GM12874 (cell line): ENCODE data around the gene HOXB4.

Experiments
- CTCF ChIP-seq: IDR thresholded peaks from 2 replicates; pipeline ENCODE4 v1.5.1; 2011; ENCODE audit warnings: low read depth, mild to moderate bottlenecking, control low read depth, low read length, moderate library complexity; ENCODE audit not compliant: insufficient read depth

The HOXB4 gene

GRCh38 chr17:48592057-48592514, 13.9 kb upstream of the HOXB4 start:
- TF ChIP-seq CTCF, result no peak

- no peak for TF ChIP-seq CTCF
Measured at GRCh38 chr17:48591255-48592056, 13.3 kb upstream of the HOXB4 start.

GRCh38 chr17:48590607-48591161, 12.5 kb upstream of the HOXB4 start:
- no peak for TF ChIP-seq CTCF

- no peak for TF ChIP-seq CTCF
Measured at GRCh38 chr17:48589831-48590606, 11.9 kb upstream of the HOXB4 start, which contains the start of gene HOXB3. Gene HOXB3 (minus strand): TSS chr17:48590241. CDS start chr17:48552474, 37,767 bp downstream.

GRCh38 chr17:48589060-48589830, 11.1 kb upstream of the HOXB4 start:
- no peak for TF ChIP-seq CTCF

- TF ChIP-seq CTCF, result no peak
Measured at GRCh38 chr17:48588528-48588927, 10.4 kb upstream of the HOXB4 start.

- no peak for TF ChIP-seq CTCF
Measured at GRCh38 chr17:48588074-48588415, 9.9 kb upstream of the HOXB4 start.
